ENCODE results near the gene CDK15.

The CDK15 gene

DNA sequence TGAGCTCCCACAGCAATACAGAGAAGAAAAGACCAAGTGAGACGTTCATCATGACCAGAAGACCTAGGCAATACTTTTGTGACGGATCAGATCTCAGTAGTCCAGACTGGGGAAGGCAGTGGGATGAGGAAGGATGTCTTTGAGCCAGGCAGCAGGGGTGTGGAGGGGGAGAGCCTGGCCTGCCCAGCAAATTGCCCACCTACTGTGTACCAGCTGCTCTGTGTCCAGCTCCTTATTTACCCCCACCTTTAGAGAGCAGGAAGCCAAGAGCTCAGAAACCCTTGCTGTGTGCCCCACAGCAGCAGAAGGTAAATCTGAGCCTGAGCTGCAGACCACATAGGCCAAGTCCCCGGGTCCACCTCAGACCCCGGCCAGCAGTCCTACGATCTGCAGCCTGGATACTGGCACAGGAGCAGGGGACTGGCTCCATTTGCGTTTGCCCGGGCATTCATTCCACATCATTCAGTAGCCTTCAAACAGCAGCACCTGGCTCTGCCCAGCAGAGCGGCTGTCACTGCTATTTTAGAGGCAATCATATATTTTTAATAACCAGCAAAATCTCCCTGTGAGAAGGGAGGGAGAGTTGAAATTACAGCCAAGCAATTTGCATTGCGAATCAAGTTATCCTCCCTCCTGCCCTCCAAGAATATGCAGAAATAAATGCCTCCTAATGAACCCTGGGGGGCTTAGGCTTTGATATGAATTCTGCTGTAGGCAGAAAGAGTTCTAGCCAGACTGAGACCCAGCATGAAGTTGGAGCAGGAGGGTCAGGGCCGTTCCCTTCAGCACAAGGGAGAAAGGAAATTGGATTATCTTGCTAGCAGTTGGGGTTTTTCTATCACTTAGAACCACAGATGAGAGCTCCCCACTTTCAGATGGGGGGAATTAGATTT lies 117.3 kb downstream of the CDK15 start:
- TF ChIP-seq EP300 (IDR thresholded peaks at IDR 0.05; ENCODE audit: borderline replicate concordance) (no peak), CEBPB (IDR thresholded peaks at IDR 0.05) (no peak), TEAD4 (IDR thresholded peaks at IDR 0.05) (no peak), NFIC (IDR thresholded peaks at IDR 0.05) (no peak)
- TF ChIP-seq, protein P1, sequence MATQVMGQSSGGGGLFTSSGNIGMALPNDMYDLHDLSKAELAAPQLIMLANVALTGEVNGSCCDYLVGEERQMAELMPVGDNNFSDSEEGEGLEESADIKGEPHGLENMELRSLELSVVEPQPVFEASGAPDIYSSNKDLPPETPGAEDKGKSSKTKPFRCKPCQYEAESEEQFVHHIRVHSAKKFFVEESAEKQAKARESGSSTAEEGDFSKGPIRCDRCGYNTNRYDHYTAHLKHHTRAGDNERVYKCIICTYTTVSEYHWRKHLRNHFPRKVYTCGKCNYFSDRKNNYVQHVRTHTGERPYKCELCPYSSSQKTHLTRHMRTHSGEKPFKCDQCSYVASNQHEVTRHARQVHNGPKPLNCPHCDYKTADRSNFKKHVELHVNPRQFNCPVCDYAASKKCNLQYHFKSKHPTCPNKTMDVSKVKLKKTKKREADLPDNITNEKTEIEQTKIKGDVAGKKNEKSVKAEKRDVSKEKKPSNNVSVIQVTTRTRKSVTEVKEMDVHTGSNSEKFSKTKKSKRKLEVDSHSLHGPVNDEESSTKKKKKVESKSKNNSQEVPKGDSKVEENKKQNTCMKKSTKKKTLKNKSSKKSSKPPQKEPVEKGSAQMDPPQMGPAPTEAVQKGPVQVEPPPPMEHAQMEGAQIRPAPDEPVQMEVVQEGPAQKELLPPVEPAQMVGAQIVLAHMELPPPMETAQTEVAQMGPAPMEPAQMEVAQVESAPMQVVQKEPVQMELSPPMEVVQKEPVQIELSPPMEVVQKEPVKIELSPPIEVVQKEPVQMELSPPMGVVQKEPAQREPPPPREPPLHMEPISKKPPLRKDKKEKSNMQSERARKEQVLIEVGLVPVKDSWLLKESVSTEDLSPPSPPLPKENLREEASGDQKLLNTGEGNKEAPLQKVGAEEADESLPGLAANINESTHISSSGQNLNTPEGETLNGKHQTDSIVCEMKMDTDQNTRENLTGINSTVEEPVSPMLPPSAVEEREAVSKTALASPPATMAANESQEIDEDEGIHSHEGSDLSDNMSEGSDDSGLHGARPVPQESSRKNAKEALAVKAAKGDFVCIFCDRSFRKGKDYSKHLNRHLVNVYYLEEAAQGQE (IDR thresholded peaks at IDR 0.05; ENCODE audit: low read depth): no peak

DNA sequence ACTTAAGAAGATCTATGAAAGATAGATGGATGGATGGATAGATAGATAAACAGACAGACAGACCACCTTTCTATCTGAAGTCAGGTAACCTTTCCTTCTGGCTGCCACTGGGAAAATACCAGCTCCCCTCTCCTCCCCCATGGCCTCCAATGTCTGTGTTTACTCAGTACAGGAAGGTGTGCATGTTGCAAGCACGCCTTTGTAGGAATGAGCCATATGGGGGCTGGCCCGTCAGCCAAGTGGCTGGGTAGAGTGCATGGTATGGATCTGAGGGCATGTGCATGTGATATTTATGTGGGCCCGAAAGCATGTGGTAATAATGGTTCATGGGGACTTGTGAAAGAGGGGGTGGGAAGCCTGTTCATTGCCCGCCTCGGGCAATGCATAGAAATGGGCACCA lies 118.1 kb downstream of the CDK15 start:
- TF ChIP-seq RAD21 (IDR thresholded peaks at IDR 0.05; ENCODE audit: low read depth) (no peak), CREB1 (IDR thresholded peaks at IDR 0.05; ENCODE audit: low read depth) (no peak), FOXM1 (IDR thresholded peaks at IDR 0.05; ENCODE audit: borderline replicate concordance, low read depth) (no peak)
- TF ChIP-seq, protein P2, sequence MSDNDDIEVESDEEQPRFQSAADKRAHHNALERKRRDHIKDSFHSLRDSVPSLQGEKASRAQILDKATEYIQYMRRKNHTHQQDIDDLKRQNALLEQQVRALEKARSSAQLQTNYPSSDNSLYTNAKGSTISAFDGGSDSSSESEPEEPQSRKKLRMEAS (IDR thresholded peaks at IDR 0.05): no peak

DNA sequence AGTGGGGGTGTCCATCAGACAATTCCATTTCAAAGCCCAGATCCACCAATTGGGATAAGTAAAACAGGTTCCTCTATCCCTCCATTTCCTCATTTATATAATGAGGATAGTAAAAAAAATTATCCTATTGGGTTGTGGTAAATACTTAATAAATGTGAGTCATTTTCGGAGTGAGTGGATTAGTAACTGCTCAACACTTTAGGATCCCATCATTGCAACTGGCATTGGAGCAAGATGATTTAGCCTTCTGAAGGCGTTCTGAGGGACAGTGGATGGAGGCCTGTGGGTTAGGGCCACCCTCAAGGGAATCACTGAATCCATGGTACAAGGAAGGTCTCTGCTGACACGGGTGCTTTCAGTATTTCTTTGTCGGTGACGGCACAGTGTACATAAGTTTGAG lies 118.7 kb downstream of the CDK15 start:
- TF ChIP-seq RAD21 (IDR thresholded peaks at IDR 0.05; ENCODE audit: low read depth): no peak
- no peak for TF ChIP-seq NFIC (IDR thresholded peaks at IDR 0.05)
- TF ChIP-seq, protein P3, sequence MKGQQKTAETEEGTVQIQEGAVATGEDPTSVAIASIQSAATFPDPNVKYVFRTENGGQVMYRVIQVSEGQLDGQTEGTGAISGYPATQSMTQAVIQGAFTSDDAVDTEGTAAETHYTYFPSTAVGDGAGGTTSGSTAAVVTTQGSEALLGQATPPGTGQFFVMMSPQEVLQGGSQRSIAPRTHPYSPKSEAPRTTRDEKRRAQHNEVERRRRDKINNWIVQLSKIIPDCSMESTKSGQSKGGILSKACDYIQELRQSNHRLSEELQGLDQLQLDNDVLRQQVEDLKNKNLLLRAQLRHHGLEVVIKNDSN (IDR thresholded peaks at IDR 0.05): no peak
- TF ChIP-seq FOXM1 (IDR thresholded peaks at IDR 0.05; ENCODE audit: borderline replicate concordance, low read depth): no peak
- TF ChIP-seq YY1 (IDR thresholded peaks at IDR 0.05; ENCODE audit: low read depth): no peak
- no peak for TF ChIP-seq CEBPB (IDR thresholded peaks at IDR 0.05)
- TF ChIP-seq EGR1 (IDR thresholded peaks at IDR 0.05): no peak
- no peak for TF ChIP-seq ZBTB7A (IDR thresholded peaks at IDR 0.05; ENCODE audit: low read depth)
- no peak for TF ChIP-seq EP300 (IDR thresholded peaks at IDR 0.05; ENCODE audit: borderline replicate concordance)
- TF ChIP-seq, protein P1 (IDR thresholded peaks at IDR 0.05; ENCODE audit: low read depth): no peak

DNA sequence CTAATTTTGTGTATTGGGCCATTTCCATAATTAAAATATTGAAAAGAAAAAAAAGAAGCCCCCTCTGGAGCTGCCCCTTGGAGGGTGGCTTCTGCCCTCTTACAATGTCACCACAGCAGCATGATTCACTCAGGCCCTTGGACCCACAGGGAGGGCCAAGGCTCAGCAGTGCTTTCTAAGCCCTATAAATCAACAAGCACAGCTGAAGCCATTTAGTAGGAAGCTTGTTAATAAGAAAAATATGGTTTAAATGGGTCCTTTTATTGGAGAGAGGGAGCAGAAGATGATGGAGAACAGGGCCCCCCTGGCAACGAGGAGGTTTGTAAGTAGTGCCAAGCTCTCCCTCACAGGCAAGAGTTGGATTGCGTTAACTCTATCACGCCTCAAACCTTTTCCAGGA lies 119.7 kb downstream of the CDK15 start:
- TF ChIP-seq EP300 (IDR thresholded peaks at IDR 0.05; ENCODE audit: borderline replicate concordance): no peak
- TF ChIP-seq CREB1 (IDR thresholded peaks at IDR 0.05; ENCODE audit: low read depth): no peak
- TF ChIP-seq, protein P1 (IDR thresholded peaks at IDR 0.05; ENCODE audit: low read depth): no peak
- TF ChIP-seq, protein P2 (IDR thresholded peaks at IDR 0.05): no peak
- TF ChIP-seq TCF12 (IDR thresholded peaks at IDR 0.05; ENCODE audit: low read depth): no peak
- TF ChIP-seq FOXM1 (IDR thresholded peaks at IDR 0.05; ENCODE audit: borderline replicate concordance, low read depth): no peak
- TF ChIP-seq YY1 (IDR thresholded peaks at IDR 0.05; ENCODE audit: low read depth): no peak

DNA sequence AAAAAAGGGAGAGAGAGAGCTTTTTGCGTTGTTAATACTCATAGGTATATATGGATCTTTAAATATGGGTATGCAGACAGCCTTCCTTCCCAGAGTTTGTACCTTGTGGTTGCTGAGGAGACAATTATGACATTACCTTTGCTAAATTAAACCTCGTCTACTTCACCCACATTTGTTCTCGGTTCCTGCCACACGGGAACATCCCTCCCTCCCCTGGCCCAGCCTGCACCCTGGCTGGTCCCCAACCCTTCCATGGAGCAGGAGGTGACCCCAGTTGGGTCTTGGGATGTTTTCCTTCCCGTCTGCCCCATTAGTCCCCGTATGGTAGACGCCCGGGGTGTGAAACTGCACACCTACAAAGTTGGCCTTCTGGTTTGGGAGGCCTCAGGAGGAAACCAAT lies 122.0 kb downstream of the CDK15 start:
- TF ChIP-seq, protein P1 (IDR thresholded peaks at IDR 0.05; ENCODE audit: low read depth): no peak
- TF ChIP-seq CREB1 (IDR thresholded peaks at IDR 0.05; ENCODE audit: low read depth) (no peak), EP300 (IDR thresholded peaks at IDR 0.05; ENCODE audit: borderline replicate concordance) (no peak), ZBTB7A (IDR thresholded peaks at IDR 0.05; ENCODE audit: low read depth) (no peak), YY1 (IDR thresholded peaks at IDR 0.05; ENCODE audit: low read depth) (no peak), NFIC (IDR thresholded peaks at IDR 0.05) (no peak), TCF12 (IDR thresholded peaks at IDR 0.05; ENCODE audit: low read depth) (no peak), CEBPB (IDR thresholded peaks at IDR 0.05) (no peak), TAF1 (IDR thresholded peaks at IDR 0.05; ENCODE audit: low read depth) (no peak), FOXM1 (IDR thresholded peaks at IDR 0.05; ENCODE audit: borderline replicate concordance, low read depth) (no peak), EGR1 (IDR thresholded peaks at IDR 0.05) (no peak), RAD21 (IDR thresholded peaks at IDR 0.05; ENCODE audit: low read depth) (no peak), TEAD4 (IDR thresholded peaks at IDR 0.05) (no peak)
- TF ChIP-seq, protein P2 (IDR thresholded peaks at IDR 0.05): no peak
- TF ChIP-seq, protein P3 (IDR thresholded peaks at IDR 0.05): no peak
